GM19099 (cell line): ENCODE measurements around the gene DCHS2.

Source experiments
- POLR2A ChIP-seq: IDR thresholded peaks from 3 replicates; pipeline ENCODE4 v1.6.1; 2011; ENCODE audit warnings: low read depth; ENCODE audit not compliant: insufficient read length; ENCODE audit errors: extremely low read depth

DCHS2 gene

GRCh38 chr4:154205471-154205870 lies 286.1 kb downstream of the DCHS2 start:
- no peak for TF ChIP-seq POLR2A

- TF ChIP-seq POLR2A, result no peak
Measured at GRCh38 chr4:154194649-154195048, 296.9 kb downstream of the DCHS2 start.

GRCh38 chr4:154192585-154192984 lies 299.0 kb downstream of the DCHS2 start:
- no peak for TF ChIP-seq POLR2A

- no peak for TF ChIP-seq POLR2A
Measured at GRCh38 chr4:154189346-154189745, 302.3 kb downstream of the DCHS2 start.

GRCh38 chr4:154186888-154187287 lies 304.7 kb downstream of the DCHS2 start:
- TF ChIP-seq POLR2A, result no peak

- TF ChIP-seq POLR2A, result no peak
Measured at GRCh38 chr4:154186035-154186434, 305.6 kb downstream of the DCHS2 start.

GRCh38 chr4:154184238-154184637 lies 307.4 kb downstream of the DCHS2 start:
- TF ChIP-seq POLR2A, result no peak

GRCh38 chr4:154183264-154183663 lies 308.3 kb downstream of the DCHS2 start:
- no peak for TF ChIP-seq POLR2A
